Endometrial microvascular endothelial cells (primary cell): ENCODE results near the gene DLL3. TPM values are rescaled to one million over a fixed set of nuclear protein-coding genes. Genes with fewer than 3 reads are reported as not detected.

Source experiments
- in situ Hi-C: cut with HindIII; loops from 2 replicates; pipeline ENCODE4 v1.10.0; 2017; ENCODE audit warnings: low sequenced_read_pairs, low pct_unique_long_range_greater_than_20kb; ENCODE audit errors: inconsistent ontology term
- total RNA-seq: library from RNA; depleted of rRNA; stranded (reverse); fragments of >200 nt; gene quantifications from one replicate; pipeline ENCODE4 v1.2.3, GENCODE V29; 2015; ENCODE audit errors: inconsistent ontology term

DLL3 gene
- total RNA-seq, 1 donor from 2014 or later: 0.19 TPM

- in situ Hi-C loops: no loop called here
These were observed 10.5 kb downstream of the DLL3 start for GRCh38 chr19:39509233-39509632.

GRCh38 chr19:39512988-39513387, 14.2 kb downstream of the DLL3 start:
- in situ Hi-C loops: no loop called here

GRCh38 chr19:39514840-39515550, 16.2 kb downstream of the DLL3 start, which contains the start of gene SELENOV:
TSS of gene SELENOV (plus strand) at chr19:39515139. CDS start at chr19:39515213, 74 bp downstream.
- in situ Hi-C loops: no loop called here

- in situ Hi-C loops: no loop called here
These were observed 16.9 kb downstream of the DLL3 start for GRCh38 chr19:39515551-39516191.

- in situ Hi-C loops: no loop called here
These were observed 17.5 kb downstream of the DLL3 start for GRCh38 chr19:39516270-39516669.

- in situ Hi-C loops: no loop called here
These were observed 18.7 kb downstream of the DLL3 start for GRCh38 chr19:39517432-39517831.

GRCh38 chr19:39518458-39518857, 19.7 kb downstream of the DLL3 start:
- in situ Hi-C loops: no loop called here

GRCh38 chr19:39518975-39519374, 20.2 kb downstream of the DLL3 start:
- in situ Hi-C loops: no loop called here

GRCh38 chr19:39520541-39521484, 22.1 kb downstream of the DLL3 start:
- in situ Hi-C loops: no loop called here

GRCh38 chr19:39524495-39524894, 25.7 kb downstream of the DLL3 start:
- in situ Hi-C loops: no loop called here

GRCh38 chr19:39525205-39525604, 26.5 kb downstream of the DLL3 start:
- in situ Hi-C loops: no loop called here

- in situ Hi-C loops: no loop called here
These were observed 33.1 kb downstream of the DLL3 start for GRCh38 chr19:39531834-39532232.

GRCh38 chr19:39532233-39533002, 33.7 kb downstream of the DLL3 start, which contains the start of gene EID2B:
TSS of gene EID2B (minus strand) at chr19:39532852. CDS start at chr19:39532802, 50 bp downstream.
- in situ Hi-C loops: no loop called here

GRCh38 chr19:39533003-39533512, 34.3 kb downstream of the DLL3 start:
- in situ Hi-C loops: no loop called here

GRCh38 chr19:39533791-39534190, 35.0 kb downstream of the DLL3 start:
- in situ Hi-C loops: no loop called here

- in situ Hi-C loops: no loop called here
These were observed 40.4 kb downstream of the DLL3 start for GRCh38 chr19:39539165-39539517.

- in situ Hi-C loops: no loop called here
These were observed 41.0 kb downstream of the DLL3 start, which contains the start of gene EID2 for GRCh38 chr19:39539518-39540332. TSS of gene EID2 (minus strand) at chr19:39540161. CDS start at chr19:39540079, 82 bp downstream.

GRCh38 chr19:39540333-39540673, 41.6 kb downstream of the DLL3 start:
- in situ Hi-C loops: no loop called here
